Measurements from ENCODE around the gene CCDC39.

The CCDC39 gene

GRCh38 chr3:180679178-180680096 lies at the start of gene CCDC39:
TSS of gene CCDC39 (minus strand) at chr3:180679489. CDS start at chr3:180679380, 109 bp downstream.
- Histone ChIP-seq H3K27me3 (replicated peaks; ENCODE audit: control insufficient read depth, insufficient read depth, low read length) (no peaks in the 10 kb centered on the region), H3K9ac (ENCODE audit: low read length) (peak within 1 kb of the TSS; percentile 79), H3K36me3 (ENCODE audit: control insufficient read depth, insufficient read depth, low read length, severe bottlenecking) (no peaks in the 10 kb centered on the region), H3K4me3 (ENCODE audit: low read length) (peak within 1 kb of the TSS; percentile 90), H3K4me1 (ENCODE audit: control insufficient read depth, insufficient read depth, low read length) (peaks cover 15% of the 10 kb centered on the region), H3K9me3 (ENCODE audit: control insufficient read depth, low read length) (no peaks in the 10 kb centered on the region)
- peak; percentile 77 for DNase-seq (ENCODE audit: low read depth)

GRCh38 chr3:180720012-180720411 lies 40.7 kb upstream of the CCDC39 start:
- H3K27me3 ChIP-seq (replicated peaks; ENCODE audit: control insufficient read depth, insufficient read depth, low read length): no peaks in the 10 kb centered on the region
- no peaks in the 10 kb centered on the region for H3K4me1 ChIP-seq (ENCODE audit: control insufficient read depth, insufficient read depth, low read length)
- DNase-seq (ENCODE audit: low read depth): no peak
- no peak overlapping the region for H3K9ac ChIP-seq (ENCODE audit: low read length)
- no peaks in the 10 kb centered on the region for H3K9me3 ChIP-seq (ENCODE audit: control insufficient read depth, low read length)
- H3K36me3 ChIP-seq (ENCODE audit: control insufficient read depth, insufficient read depth, low read length, severe bottlenecking): no peaks in the 10 kb centered on the region
- H3K4me3 ChIP-seq (ENCODE audit: low read length): no peak overlapping the region

- no peak for DNase-seq (ENCODE audit: low read depth)
- Histone ChIP-seq H3K36me3 (ENCODE audit: control insufficient read depth, insufficient read depth, low read length, severe bottlenecking) (no peaks in the 10 kb centered on the region), H3K4me1 (ENCODE audit: control insufficient read depth, insufficient read depth, low read length) (peaks cover 24% of the 10 kb centered on the region), H3K4me3 (ENCODE audit: low read length) (no peak overlapping the region), H3K27me3 (replicated peaks; ENCODE audit: control insufficient read depth, insufficient read depth, low read length) (no peaks in the 10 kb centered on the region), H3K9ac (ENCODE audit: low read length) (peak overlapping the region; percentile 2), H3K9me3 (ENCODE audit: control insufficient read depth, low read length) (no peaks in the 10 kb centered on the region)
Measured at GRCh38 chr3:180707896-180708295, 28.6 kb upstream of the CCDC39 start.

- DNase-seq (ENCODE audit: low read depth): no peak
Measured at GRCh38 chr3:180705619-180706018, 26.3 kb upstream of the CCDC39 start.

GRCh38 chr3:180704532-180704931 lies 25.2 kb upstream of the CCDC39 start:
- H3K4me3 ChIP-seq (ENCODE audit: low read length): no peak overlapping the region
- no peaks in the 10 kb centered on the region for H3K36me3 ChIP-seq (ENCODE audit: control insufficient read depth, insufficient read depth, low read length, severe bottlenecking)
- no peak for DNase-seq (ENCODE audit: low read depth)
- H3K4me1 ChIP-seq (ENCODE audit: control insufficient read depth, insufficient read depth, low read length): peaks cover 48% of the 10 kb centered on the region
- H3K9me3 ChIP-seq (ENCODE audit: control insufficient read depth, low read length): no peaks in the 10 kb centered on the region
- no peak overlapping the region for H3K9ac ChIP-seq (ENCODE audit: low read length)
- H3K27me3 ChIP-seq (replicated peaks; ENCODE audit: control insufficient read depth, insufficient read depth, low read length): no peaks in the 10 kb centered on the region

More at GRCh38 chr3:180705619-180706018, 26.3 kb upstream of the CCDC39 start:
- H3K36me3 ChIP-seq (ENCODE audit: control insufficient read depth, insufficient read depth, low read length, severe bottlenecking): no peaks in the 10 kb centered on the region
- no peak overlapping the region for H3K4me3 ChIP-seq (ENCODE audit: low read length)
- H3K9me3 ChIP-seq (ENCODE audit: control insufficient read depth, low read length): no peaks in the 10 kb centered on the region
- H3K9ac ChIP-seq (ENCODE audit: low read length): no peak overlapping the region
- no peaks in the 10 kb centered on the region for H3K27me3 ChIP-seq (replicated peaks; ENCODE audit: control insufficient read depth, insufficient read depth, low read length)
- H3K4me1 ChIP-seq (ENCODE audit: control insufficient read depth, insufficient read depth, low read length): peaks cover 37% of the 10 kb centered on the region

- Histone ChIP-seq H3K9me3 (ENCODE audit: control insufficient read depth, low read length) (no peaks in the 10 kb centered on the region), H3K4me1 (ENCODE audit: control insufficient read depth, insufficient read depth, low read length) (peaks cover 38% of the 10 kb centered on the region), H3K4me3 (ENCODE audit: low read length) (peak overlapping the region; percentile 9), H3K36me3 (ENCODE audit: control insufficient read depth, insufficient read depth, low read length, severe bottlenecking) (no peaks in the 10 kb centered on the region), H3K27me3 (replicated peaks; ENCODE audit: control insufficient read depth, insufficient read depth, low read length) (no peaks in the 10 kb centered on the region), H3K9ac (ENCODE audit: low read length) (peak overlapping the region; percentile 66)
- no peak for DNase-seq (ENCODE audit: low read depth)
Measured at GRCh38 chr3:180700941-180701340, 21.7 kb upstream of the CCDC39 start.

- Histone ChIP-seq H3K36me3 (ENCODE audit: control insufficient read depth, insufficient read depth, low read length, severe bottlenecking) (no peaks in the 10 kb centered on the region), H3K9me3 (ENCODE audit: control insufficient read depth, low read length) (no peaks in the 10 kb centered on the region), H3K9ac (ENCODE audit: low read length) (no peak overlapping the region), H3K27me3 (replicated peaks; ENCODE audit: control insufficient read depth, insufficient read depth, low read length) (no peaks in the 10 kb centered on the region), H3K4me1 (ENCODE audit: control insufficient read depth, insufficient read depth, low read length) (peaks cover 28% of the 10 kb centered on the region), H3K4me3 (ENCODE audit: low read length) (no peak overlapping the region)
- DNase-seq (ENCODE audit: low read depth): no peak
Measured at GRCh38 chr3:180698760-180699270, 19.5 kb upstream of the CCDC39 start.

GRCh38 chr3:180694321-180694720 lies 15.0 kb upstream of the CCDC39 start:
- Histone ChIP-seq H3K4me1 (ENCODE audit: control insufficient read depth, insufficient read depth, low read length) (peaks cover 8% of the 10 kb centered on the region), H3K4me3 (ENCODE audit: low read length) (no peak overlapping the region), H3K36me3 (ENCODE audit: control insufficient read depth, insufficient read depth, low read length, severe bottlenecking) (no peaks in the 10 kb centered on the region), H3K27me3 (replicated peaks; ENCODE audit: control insufficient read depth, insufficient read depth, low read length) (no peaks in the 10 kb centered on the region), H3K9me3 (ENCODE audit: control insufficient read depth, low read length) (no peaks in the 10 kb centered on the region), H3K9ac (ENCODE audit: low read length) (no peak overlapping the region)
- DNase-seq (ENCODE audit: low read depth): no peak

GRCh38 chr3:180693656-180694055 lies 14.4 kb upstream of the CCDC39 start:
- Histone ChIP-seq H3K4me1 (ENCODE audit: control insufficient read depth, insufficient read depth, low read length) (peaks cover 8% of the 10 kb centered on the region), H3K36me3 (ENCODE audit: control insufficient read depth, insufficient read depth, low read length, severe bottlenecking) (no peaks in the 10 kb centered on the region), H3K9ac (ENCODE audit: low read length) (no peak overlapping the region), H3K4me3 (ENCODE audit: low read length) (no peak overlapping the region), H3K27me3 (replicated peaks; ENCODE audit: control insufficient read depth, insufficient read depth, low read length) (no peaks in the 10 kb centered on the region), H3K9me3 (ENCODE audit: control insufficient read depth, low read length) (no peaks in the 10 kb centered on the region)
- no peak for DNase-seq (ENCODE audit: low read depth)

GRCh38 chr3:180690061-180690460 lies 10.8 kb upstream of the CCDC39 start:
- no peaks in the 10 kb centered on the region for H3K27me3 ChIP-seq (replicated peaks; ENCODE audit: control insufficient read depth, insufficient read depth, low read length)
- DNase-seq (ENCODE audit: low read depth): peak; percentile 9
- no peak overlapping the region for H3K4me3 ChIP-seq (ENCODE audit: low read length)
- peaks cover 8% of the 10 kb centered on the region for H3K4me1 ChIP-seq (ENCODE audit: control insufficient read depth, insufficient read depth, low read length)
- H3K36me3 ChIP-seq (ENCODE audit: control insufficient read depth, insufficient read depth, low read length, severe bottlenecking): no peaks in the 10 kb centered on the region
- H3K9me3 ChIP-seq (ENCODE audit: control insufficient read depth, low read length): no peaks in the 10 kb centered on the region
- peak overlapping the region; percentile 35 for H3K9ac ChIP-seq (ENCODE audit: low read length)

GRCh38 chr3:180684807-180685206 lies 5.5 kb upstream of the CCDC39 start:
- H3K4me3 ChIP-seq (ENCODE audit: low read length): no peak overlapping the region
- H3K36me3 ChIP-seq (ENCODE audit: control insufficient read depth, insufficient read depth, low read length, severe bottlenecking): no peaks in the 10 kb centered on the region
- no peak for DNase-seq (ENCODE audit: low read depth)
- H3K4me1 ChIP-seq (ENCODE audit: control insufficient read depth, insufficient read depth, low read length): peaks cover 7% of the 10 kb centered on the region
- H3K9ac ChIP-seq (ENCODE audit: low read length): no peak overlapping the region
- H3K9me3 ChIP-seq (ENCODE audit: control insufficient read depth, low read length): no peaks in the 10 kb centered on the region
- H3K27me3 ChIP-seq (replicated peaks; ENCODE audit: control insufficient read depth, insufficient read depth, low read length): no peaks in the 10 kb centered on the region
